Inferior parietal cortex (tissue), 1 donor: ENCODE measurements around the gene CEP128.

Experiments used
- DNase-seq: peaks from one replicate; pipeline ENCODE4 v3.0.0-alpha.2; 2016; ENCODE audit errors: extremely low spot score

The CEP128 gene

GRCh38 chr14:80664576-80664975 lies 277.0 kb downstream of the CEP128 start:
- DNase-seq = no peak

GRCh38 chr14:80663541-80663940 lies 278.0 kb downstream of the CEP128 start:
- no peak for DNase-seq

- no peak for DNase-seq
Measured at GRCh38 chr14:80659783-80660182, 281.8 kb downstream of the CEP128 start.

- DNase-seq = peak; percentile 62
Measured at GRCh38 chr14:80658733-80659132, 282.8 kb downstream of the CEP128 start.

GRCh38 chr14:80658155-80658554 lies 283.4 kb downstream of the CEP128 start:
- DNase-seq = peak; percentile 14

- DNase-seq = no peak
Measured at GRCh38 chr14:80653956-80654355, 287.6 kb downstream of the CEP128 start.

- DNase-seq = no peak
Measured at GRCh38 chr14:80645667-80646413, 295.7 kb downstream of the CEP128 start.

GRCh38 chr14:80644826-80645225 lies 296.7 kb downstream of the CEP128 start:
- DNase-seq = no peak

- DNase-seq = no peak
Measured at GRCh38 chr14:80638620-80639515, 302.7 kb downstream of the CEP128 start.

GRCh38 chr14:80637756-80638619 lies 303.6 kb downstream of the CEP128 start:
- DNase-seq = no peak

GRCh38 chr14:80636071-80636470 lies 305.5 kb downstream of the CEP128 start:
- DNase-seq = no peak

- no peak for DNase-seq
Measured at GRCh38 chr14:80634106-80634758, 307.3 kb downstream of the CEP128 start.

GRCh38 chr14:80629606-80630005 lies 311.9 kb downstream of the CEP128 start:
- DNase-seq = no peak

- DNase-seq = no peak
Measured at GRCh38 chr14:80628547-80628946, 313.0 kb downstream of the CEP128 start.

- DNase-seq = no peak
Measured at GRCh38 chr14:80627745-80628144, 313.8 kb downstream of the CEP128 start.

- DNase-seq = no peak
Measured at GRCh38 chr14:80624581-80624980, 317.0 kb downstream of the CEP128 start.

GRCh38 chr14:80621701-80622100 lies 319.8 kb downstream of the CEP128 start:
- no peak for DNase-seq

GRCh38 chr14:80620434-80620833 lies 321.1 kb downstream of the CEP128 start:
- DNase-seq = no peak

- no peak for DNase-seq
Measured at GRCh38 chr14:80618751-80619329, 322.7 kb downstream of the CEP128 start.

GRCh38 chr14:80615831-80616230 lies 325.7 kb downstream of the CEP128 start:
- DNase-seq = no peak

GRCh38 chr14:80609055-80609454 lies 332.5 kb downstream of the CEP128 start:
- DNase-seq = no peak
